ENCODE results near the gene AQP6.

DNA sequence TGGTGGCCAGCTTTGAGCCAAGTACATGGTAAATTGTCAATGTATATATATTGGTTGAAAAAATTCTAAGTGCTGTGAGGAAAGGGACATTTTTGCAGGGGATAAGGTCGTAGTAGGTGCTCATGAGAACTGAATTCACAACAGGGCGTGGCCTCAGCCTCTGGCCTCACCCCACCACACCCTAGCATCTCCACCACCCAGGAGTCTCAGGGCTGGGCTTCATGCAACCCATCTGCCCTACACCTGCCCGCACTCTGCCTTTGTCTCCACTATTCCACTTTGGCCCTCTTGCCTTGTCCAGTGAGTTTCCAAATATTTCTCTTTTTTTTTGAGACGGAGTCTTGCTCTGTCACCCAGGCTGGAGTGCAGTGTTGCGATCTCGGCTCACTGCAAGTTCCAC lies 44.3 kb upstream of the AQP6 start:
- TF ChIP-seq ZNF274 (IDR thresholded peaks at IDR 0.05; ENCODE audit: low read depth, low read length) = no peak
- no peak for TF ChIP-seq YY1 (IDR thresholded peaks at IDR 0.05; ENCODE audit: insufficient read depth, insufficient read length)
